SJSA1 (cell line): ENCODE data around the gene NFATC2IP. TPM values are rescaled to one million over a fixed set of nuclear protein-coding genes. Genes with fewer than 3 reads are reported as not detected.
"Not testable (repeated sequence)": the region's sequence is repeated elsewhere in the genome, so short reads cannot be mapped to it uniquely, and the experiment has no call there.

Experiments
- DNase-seq, 2 experiments: peaks; one replicate each; pipeline ENCODE4 v3.0.0-alpha.2; 2015 to 2020; ENCODE audit warnings: low spot score in 2 of 2, low read depth in 1 of 2
- H3K27ac ChIP-seq: fragments of 250-450 bp; sonication (Bioruptor Pico); 2 replicates; pipeline ENCODE4 v1.5.1; 2020; ENCODE audit warnings: mild to moderate bottlenecking, moderate library complexity
- H3K27me3 ChIP-seq: fragments of 250-450 bp; sonication (Bioruptor Pico); replicated peaks from 2 replicates; pipeline ENCODE4 v1.5.1; 2020; ENCODE audit warnings: mild to moderate bottlenecking, moderate library complexity
- H3K36me3 ChIP-seq: fragments of 250-450 bp; sonication (Bioruptor Pico); 2 replicates; pipeline ENCODE4 v1.5.1; 2020; ENCODE audit warnings: mild to moderate bottlenecking
- H3K4me1 ChIP-seq: fragments of 250-450 bp; sonication (Bioruptor Pico); replicated peaks from 2 replicates; pipeline ENCODE4 v1.6.1; 2021; ENCODE audit warnings: mild to moderate bottlenecking
- H3K4me3 ChIP-seq: fragments of 250-450 bp; sonication (Bioruptor Pico); 2 replicates; pipeline ENCODE4 v1.5.1; 2020; ENCODE audit warnings: mild to moderate bottlenecking
- H3K9me3 ChIP-seq: fragments of 250-450 bp; sonication (Bioruptor Pico); replicated peaks from 2 replicates; pipeline ENCODE4 v1.5.1; 2020; ENCODE audit warnings: mild to moderate bottlenecking
- total RNA-seq: library from RNA; depleted of rRNA; stranded (reverse); fragments of >200 nt; shearing (Covaris generic); gene quantifications from 2 replicates; pipeline ENCODE4 v1.2.3, GENCODE V29; 2014

The NFATC2IP gene
- total RNA-seq, 1 experiment from 2014 or later, result 29.8 TPM

- no peaks in the 10 kb centered on the region for H3K27me3 ChIP-seq
- no peak within 1 kb of the TSS for H3K27ac ChIP-seq
- peaks cover 47% of the 10 kb centered on the region for H3K36me3 ChIP-seq
- H3K9me3 ChIP-seq, result 0 out of 2 replicates have a peak, but pooled peaks cover 3% of the 10 kb centered on the region
- no peak for DNase-seq
- no peaks in the 10 kb centered on the region for H3K4me1 ChIP-seq
- no peak within 1 kb of the TSS for H3K4me3 ChIP-seq
Measured at GRCh38 chr16:28984619-28985135, 33.9 kb downstream of the NFATC2IP start, which contains the start of gene LAT. Gene LAT (plus strand): TSS chr16:28985052. CDS start chr16:28985418, 366 bp downstream.

- Histone ChIP-seq H3K36me3 (peaks cover 47% of the 10 kb centered on the region), H3K27ac (no peak overlapping the region), H3K9me3 (0 out of 2 replicates have a peak, but pooled peaks cover 3% of the 10 kb centered on the region), H3K4me1 (no peaks in the 10 kb centered on the region), H3K4me3 (no peak overlapping the region), H3K27me3 (no peaks in the 10 kb centered on the region)
- DNase-seq, result no peak
Measured at GRCh38 chr16:28985211-28986041, 34.7 kb downstream of the NFATC2IP start.

GRCh38 chr16:28986046-28986445 is 35.3 kb downstream of the NFATC2IP start:
- Histone ChIP-seq H3K27me3 (no peaks in the 10 kb centered on the region), H3K4me1 (no peaks in the 10 kb centered on the region), H3K36me3 (peaks cover 44% of the 10 kb centered on the region), H3K27ac (no peak overlapping the region), H3K9me3 (0 out of 2 replicates have a peak, but pooled peaks cover 3% of the 10 kb centered on the region), H3K4me3 (no peak overlapping the region)
- no peak for DNase-seq

- Histone ChIP-seq H3K4me3 (no peak overlapping the region), H3K9me3 (0 out of 2 replicates have a peak, but pooled peaks cover 3% of the 10 kb centered on the region), H3K27me3 (no peaks in the 10 kb centered on the region), H3K36me3 (peaks cover 39% of the 10 kb centered on the region), H3K4me1 (no peaks in the 10 kb centered on the region), H3K27ac (no peak overlapping the region)
- no peak for DNase-seq
Measured at GRCh38 chr16:28986492-28986891, 35.8 kb downstream of the NFATC2IP start.

GRCh38 chr16:28987170-28987853 is 36.6 kb downstream of the NFATC2IP start:
- H3K9me3 ChIP-seq, result no peaks in the 10 kb centered on the region
- no peak for DNase-seq
- H3K27ac ChIP-seq, result no peak overlapping the region
- H3K27me3 ChIP-seq, result no peaks in the 10 kb centered on the region
- no peak overlapping the region for H3K4me3 ChIP-seq
- H3K4me1 ChIP-seq, result no peaks in the 10 kb centered on the region
- H3K36me3 ChIP-seq, result peaks cover 31% of the 10 kb centered on the region

- Histone ChIP-seq H3K4me3 (no peak overlapping the region), H3K27me3 (no peaks in the 10 kb centered on the region), H3K4me1 (no peaks in the 10 kb centered on the region), H3K36me3 (peaks cover 12% of the 10 kb centered on the region), H3K9me3 (no peaks in the 10 kb centered on the region), H3K27ac (no peak overlapping the region)
- DNase-seq, result no peak
Measured at GRCh38 chr16:28989363-28989762, 38.6 kb downstream of the NFATC2IP start.

GRCh38 chr16:28990375-28991040 is 39.8 kb downstream of the NFATC2IP start:
- no peaks in the 10 kb centered on the region for H3K27me3 ChIP-seq
- no peak for DNase-seq
- peaks cover 6% of the 10 kb centered on the region for H3K36me3 ChIP-seq
- no peaks in the 10 kb centered on the region for H3K4me1 ChIP-seq
- no peak overlapping the region for H3K4me3 ChIP-seq
- H3K27ac ChIP-seq, result no peak overlapping the region
- no peaks in the 10 kb centered on the region for H3K9me3 ChIP-seq

- Histone ChIP-seq H3K4me3 (no peak overlapping the region), H3K27ac (no peak overlapping the region), H3K36me3 (peaks cover 3% of the 10 kb centered on the region; the same call in 1 of the 2 replicates), H3K27me3 (no peaks in the 10 kb centered on the region), H3K4me1 (no peaks in the 10 kb centered on the region), H3K9me3 (no peaks in the 10 kb centered on the region)
- DNase-seq, result no peak
Measured at GRCh38 chr16:28991687-28992086, 41.0 kb downstream of the NFATC2IP start.

GRCh38 chr16:28992496-28992895 is 41.8 kb downstream of the NFATC2IP start:
- no peaks in the 10 kb centered on the region for H3K27me3 ChIP-seq

GRCh38 chr16:28998837-28999236 is 48.1 kb downstream of the NFATC2IP start:
- no peaks in the 10 kb centered on the region for H3K27me3 ChIP-seq
- H3K4me1 ChIP-seq, result no peaks in the 10 kb centered on the region
- no peak for DNase-seq
- no peaks in the 10 kb centered on the region for H3K9me3 ChIP-seq
- H3K4me3 ChIP-seq, result no peak overlapping the region
- no peaks in the 10 kb centered on the region for H3K36me3 ChIP-seq
- no peak overlapping the region for H3K27ac ChIP-seq

More at GRCh38 chr16:28992496-28992895, 41.8 kb downstream of the NFATC2IP start:
- Histone ChIP-seq H3K4me1 (no peaks in the 10 kb centered on the region), H3K27ac (no peak overlapping the region), H3K36me3 (peaks cover 3% of the 10 kb centered on the region; the same call in 1 of the 2 replicates), H3K4me3 (no peak overlapping the region), H3K9me3 (no peaks in the 10 kb centered on the region)
- no peak for DNase-seq

- Histone ChIP-seq H3K9me3 (no peaks in the 10 kb centered on the region), H3K27me3 (no peaks in the 10 kb centered on the region), H3K4me3 (no peak overlapping the region), H3K4me1 (no peaks in the 10 kb centered on the region), H3K36me3 (no peaks in the 10 kb centered on the region), H3K27ac (no peak overlapping the region)
- DNase-seq, result no peak
Measured at GRCh38 chr16:28999577-28999976, 48.8 kb downstream of the NFATC2IP start.

GRCh38 chr16:29000019-29000418 is 49.3 kb downstream of the NFATC2IP start:
- H3K36me3 ChIP-seq, result no peaks in the 10 kb centered on the region
- no peak for DNase-seq
- H3K9me3 ChIP-seq, result no peaks in the 10 kb centered on the region
- no peak overlapping the region for H3K4me3 ChIP-seq
- no peaks in the 10 kb centered on the region for H3K27me3 ChIP-seq
- H3K4me1 ChIP-seq, result no peaks in the 10 kb centered on the region
- no peak overlapping the region for H3K27ac ChIP-seq

- not testable (repeated sequence) for H3K27me3 ChIP-seq, DNase-seq, H3K27ac ChIP-seq, H3K4me3 ChIP-seq, H3K4me1 ChIP-seq, H3K36me3 ChIP-seq, H3K9me3 ChIP-seq
Measured at GRCh38 chr16:29004496-29005139, 53.9 kb downstream of the NFATC2IP start.
